ENCODE measurements around the gene PHF14. TPM values are rescaled to one million over a fixed set of nuclear protein-coding genes. Genes with fewer than 3 reads are reported as not detected.
"Not testable (repeated sequence)": the region's sequence is repeated elsewhere in the genome, so short reads cannot be mapped to it uniquely, and the experiment has no call there.

The PHF14 gene, protein sequence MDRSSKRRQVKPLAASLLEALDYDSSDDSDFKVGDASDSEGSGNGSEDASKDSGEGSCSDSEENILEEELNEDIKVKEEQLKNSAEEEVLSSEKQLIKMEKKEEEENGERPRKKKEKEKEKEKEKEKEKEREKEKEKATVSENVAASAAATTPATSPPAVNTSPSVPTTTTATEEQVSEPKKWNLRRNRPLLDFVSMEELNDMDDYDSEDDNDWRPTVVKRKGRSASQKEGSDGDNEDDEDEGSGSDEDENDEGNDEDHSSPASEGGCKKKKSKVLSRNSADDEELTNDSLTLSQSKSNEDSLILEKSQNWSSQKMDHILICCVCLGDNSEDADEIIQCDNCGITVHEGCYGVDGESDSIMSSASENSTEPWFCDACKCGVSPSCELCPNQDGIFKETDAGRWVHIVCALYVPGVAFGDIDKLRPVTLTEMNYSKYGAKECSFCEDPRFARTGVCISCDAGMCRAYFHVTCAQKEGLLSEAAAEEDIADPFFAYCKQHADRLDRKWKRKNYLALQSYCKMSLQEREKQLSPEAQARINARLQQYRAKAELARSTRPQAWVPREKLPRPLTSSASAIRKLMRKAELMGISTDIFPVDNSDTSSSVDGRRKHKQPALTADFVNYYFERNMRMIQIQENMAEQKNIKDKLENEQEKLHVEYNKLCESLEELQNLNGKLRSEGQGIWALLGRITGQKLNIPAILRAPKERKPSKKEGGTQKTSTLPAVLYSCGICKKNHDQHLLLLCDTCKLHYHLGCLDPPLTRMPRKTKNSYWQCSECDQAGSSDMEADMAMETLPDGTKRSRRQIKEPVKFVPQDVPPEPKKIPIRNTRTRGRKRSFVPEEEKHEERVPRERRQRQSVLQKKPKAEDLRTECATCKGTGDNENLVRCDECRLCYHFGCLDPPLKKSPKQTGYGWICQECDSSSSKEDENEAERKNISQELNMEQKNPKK
- 10 to 100 TPM; 23.9 to 72.7 (median 27.5) TPM for total RNA-seq

DNA sequence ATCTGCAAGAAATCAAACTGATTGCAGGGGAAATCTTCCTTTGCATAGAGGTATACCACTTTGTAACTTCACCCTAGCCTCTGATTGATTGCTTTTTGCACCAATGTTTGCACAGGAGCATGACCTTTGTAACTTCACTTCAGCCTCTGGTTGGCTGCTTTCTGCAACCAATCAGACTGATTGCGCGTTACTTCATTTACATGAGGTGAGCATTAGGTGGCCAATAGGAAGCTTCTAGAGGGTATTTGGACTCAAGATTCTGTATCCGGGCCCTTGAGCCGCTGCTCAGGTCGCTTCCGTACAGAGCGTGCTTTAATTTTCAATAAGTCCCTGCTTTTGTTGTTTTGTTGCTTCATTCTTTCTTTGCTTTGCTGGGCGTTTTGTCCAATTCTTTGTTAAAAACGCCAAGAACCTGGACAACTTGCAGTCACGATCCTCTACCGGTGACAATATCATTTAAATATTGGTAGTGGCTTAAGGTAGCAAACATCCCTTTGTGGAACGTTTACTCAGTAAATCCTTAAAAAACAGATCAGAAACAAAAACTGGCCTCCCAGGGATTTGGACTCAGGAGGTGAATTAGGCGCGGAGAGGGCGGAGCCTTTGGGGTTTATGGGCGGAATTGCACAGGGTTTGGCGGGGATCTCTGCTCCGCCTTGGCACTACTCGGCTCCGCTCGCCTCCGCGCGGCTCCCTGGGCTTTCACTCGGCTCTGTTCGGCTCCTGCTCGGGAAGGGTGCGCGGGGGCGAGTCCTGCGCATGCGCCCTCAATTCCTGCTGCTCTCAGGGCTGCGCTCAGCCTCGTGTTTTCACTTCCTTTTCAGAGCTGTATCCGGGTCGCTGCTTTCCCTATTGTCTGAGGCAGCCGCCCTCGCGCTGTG, at the start of gene PHF14:
PHF14 (plus strand) TSS at position 812 of the 881 bp plus-strand sequence. CDS start 452 bp downstream, outside the sequence.
- TF ChIP-seq CTCF (IDR thresholded peaks at IDR 0.05) (no peak), POLR2AphosphoS5 (IDR thresholded peaks at IDR 0.05) (peak in 2 of 3 donors; percentile 49 to 82), EP300 (IDR thresholded peaks at IDR 0.05) (no peak), POLR2A (IDR thresholded peaks at IDR 0.05) (no peak)
- WGBS, result 13% methylated on average over 39 of the region's 39 CpGs
- H3K4me3 ChIP-seq, result peak within 1 kb of the TSS; percentile 96
- DNase-seq (ENCODE audit: low spot score in 2 of 2), result peak; percentile 96 to 97
- no peaks in the 10 kb centered on the region for H3K9me3 ChIP-seq
- H3K27ac ChIP-seq, result peak within 1 kb of the TSS; percentile 84
- no peaks in the 10 kb centered on the region for H3K36me3 ChIP-seq
- H3K4me1 ChIP-seq, result peaks cover 10% of the 10 kb centered on the region
- H3K27me3 ChIP-seq, result no peaks in the 10 kb centered on the region

DNA sequence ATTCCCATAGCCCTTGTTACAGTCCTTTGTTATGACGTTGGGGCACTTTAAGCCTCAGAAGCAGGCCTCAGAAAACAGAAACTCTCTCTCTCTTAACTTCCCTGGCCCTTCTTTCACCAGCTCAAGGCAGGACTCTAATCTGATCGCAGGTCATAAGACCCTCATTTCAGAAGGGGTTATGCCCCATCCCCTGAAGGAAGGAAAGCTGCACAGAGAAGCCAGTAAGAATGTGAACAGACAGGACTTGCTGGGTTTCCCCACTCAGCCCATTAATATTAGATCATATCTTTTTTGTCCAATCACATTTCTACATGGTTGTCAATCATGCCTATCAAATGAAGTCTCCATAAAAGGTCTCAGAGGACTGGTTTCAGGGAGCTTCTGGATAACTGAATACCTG, 49.3 kb upstream of the PHF14 start:
- no peak for TF ChIP-seq POLR2AphosphoS5 (IDR thresholded peaks at IDR 0.05)
- no peak for TF ChIP-seq POLR2A (IDR thresholded peaks at IDR 0.05)
- no peak for TF ChIP-seq EP300 (IDR thresholded peaks at IDR 0.05)
- no peak for TF ChIP-seq CTCF (IDR thresholded peaks at IDR 0.05)
- H3K36me3 ChIP-seq, result no peaks in the 10 kb centered on the region
- 80% methylated on average over 2 of the region's 2 CpGs for WGBS
- H3K9me3 ChIP-seq, result no peaks in the 10 kb centered on the region
- no peak for DNase-seq (ENCODE audit: low spot score in 2 of 2)
- no peak overlapping the region for H3K4me3 ChIP-seq
- no peak overlapping the region for H3K27ac ChIP-seq
- no peaks in the 10 kb centered on the region for H3K27me3 ChIP-seq
- H3K4me1 ChIP-seq, result no peaks in the 10 kb centered on the region

GRCh38 chr7:10928203-10928602, 45.5 kb upstream of the PHF14 start:
- not testable (repeated sequence) for DNase-seq (ENCODE audit: low spot score in 2 of 2)
- 76% methylated on average over 3 of the region's 3 CpGs for WGBS

GRCh38 chr7:10930551-10930950, 43.1 kb upstream of the PHF14 start:
- Histone ChIP-seq H3K36me3 (peaks cover 19% of the 10 kb centered on the region), H3K27ac (no peak overlapping the region), H3K27me3 (no peaks in the 10 kb centered on the region), H3K4me1 (peaks cover 12% of the 10 kb centered on the region), H3K9me3 (no peaks in the 10 kb centered on the region), H3K4me3 (no peak overlapping the region)
- WGBS, result 91% methylated on average over 3 of the region's 3 CpGs
- no peak for TF ChIP-seq POLR2AphosphoS5 (IDR thresholded peaks at IDR 0.05)
- no peak for TF ChIP-seq CTCF (IDR thresholded peaks at IDR 0.05)
- TF ChIP-seq POLR2A (IDR thresholded peaks at IDR 0.05), result no peak
- TF ChIP-seq EP300 (IDR thresholded peaks at IDR 0.05), result no peak
- DNase-seq (ENCODE audit: low spot score in 2 of 2), result no peak

More at GRCh38 chr7:10928203-10928602, 45.5 kb upstream of the PHF14 start:
- not testable (repeated sequence) for H3K9me3 ChIP-seq, H3K27me3 ChIP-seq, H3K4me3 ChIP-seq, H3K4me1 ChIP-seq, H3K27ac ChIP-seq
- H3K36me3 ChIP-seq, result peaks cover 16% of the 10 kb centered on the region

DNA sequence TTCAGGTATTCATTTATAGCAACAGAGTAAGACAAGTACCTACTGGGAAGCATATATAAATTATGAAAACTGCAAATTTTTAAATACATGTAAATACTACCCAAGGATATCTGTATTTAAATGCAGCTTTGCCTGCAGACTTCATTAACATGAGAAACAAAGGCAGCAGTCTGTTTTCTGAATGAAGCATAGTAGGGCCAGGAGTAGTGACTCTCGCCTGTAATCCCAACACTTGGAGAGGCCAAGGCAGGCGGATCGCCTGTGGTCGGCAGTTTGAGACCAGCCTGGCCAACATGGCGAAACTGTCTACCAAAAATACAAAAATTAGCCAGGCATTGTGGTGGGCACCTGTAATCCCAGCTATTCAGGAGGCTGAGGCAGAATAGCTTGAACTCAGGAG, 42.5 kb upstream of the PHF14 start:
- no peak for DNase-seq (ENCODE audit: low spot score in 2 of 2)
- no peak overlapping the region for H3K27ac ChIP-seq
- TF ChIP-seq POLR2AphosphoS5 (IDR thresholded peaks at IDR 0.05) (no peak), CTCF (IDR thresholded peaks at IDR 0.05) (no peak), EP300 (IDR thresholded peaks at IDR 0.05) (no peak), POLR2A (IDR thresholded peaks at IDR 0.05) (no peak)
- no peaks in the 10 kb centered on the region for H3K27me3 ChIP-seq
- H3K4me1 ChIP-seq, result peaks cover 15% of the 10 kb centered on the region
- 94% methylated on average over 5 of the region's 5 CpGs for WGBS
- no peaks in the 10 kb centered on the region for H3K9me3 ChIP-seq
- H3K36me3 ChIP-seq, result peaks cover 20% of the 10 kb centered on the region
- H3K4me3 ChIP-seq, result no peak overlapping the region
